Dermis blood vessel endothelial cell (primary cell): ENCODE measurements around the gene AHR. TPM values are rescaled to one million over a fixed set of nuclear protein-coding genes. Genes with fewer than 3 reads are reported as not detected.
"Not testable (repeated sequence)": the region's sequence is repeated elsewhere in the genome, so short reads cannot be mapped to it uniquely, and the experiment has no call there.

Experiments used
- DNase-seq: peaks from one replicate; pipeline ENCODE4 v3.0.0; 2010
- total RNA-seq: library from RNA; depleted of rRNA; stranded (reverse); fragments of >200 nt; gene quantifications from 2 replicates; pipeline ENCODE4 v1.2.3, GENCODE V29; 2014

The AHR gene
- total RNA-seq, 1 donor from 2014 or later = 142 TPM

- no peak for DNase-seq
These were observed 82.5 kb downstream of the AHR start for GRCh38 chr7:17380736-17381662.

- DNase-seq = not testable (repeated sequence)
These were observed 84.2 kb downstream of the AHR start for GRCh38 chr7:17382408-17383354.

- DNase-seq = no peak
These were observed 85.9 kb downstream of the AHR start for GRCh38 chr7:17384400-17384799.

- no peak for DNase-seq
These were observed 87.2 kb downstream of the AHR start for GRCh38 chr7:17385612-17386011.

- no peak for DNase-seq
These were observed 91.9 kb downstream of the AHR start for GRCh38 chr7:17390392-17390791.

- no peak for DNase-seq
These were observed 92.9 kb downstream of the AHR start for GRCh38 chr7:17391366-17391765.

GRCh38 chr7:17392846-17393245, 94.4 kb downstream of the AHR start:
- DNase-seq = no peak

- not testable (repeated sequence) for DNase-seq
These were observed 96.1 kb downstream of the AHR start for GRCh38 chr7:17394563-17394962.
